Measurements from ENCODE around the gene CALHM3. TPM values are rescaled to one million over a fixed set of nuclear protein-coding genes. Genes with fewer than 3 reads are reported as not detected.
"Not testable (repeated sequence)": the region's sequence is repeated elsewhere in the genome, so short reads cannot be mapped to it uniquely, and the experiment has no call there.

The CALHM3 gene
- polyA plus RNA-seq, 6 donors from 2014 or later: not detected

GRCh38 chr10:103510791-103511752 is 32.0 kb upstream of the CALHM3 start:
- DNase-seq: no peak
- H3K4me3 Mint-ChIP-seq: no peak overlapping the region
- H3K36me3 Mint-ChIP-seq: no peaks in the 10 kb centered on the region
- peaks cover 4 to 27% (median 11%) of the 10 kb centered on the region in 3 donors for H3K27me3 Mint-ChIP-seq
- peaks cover 0 to 3% (median 0%) of the 10 kb centered on the region in 7 donors for H3K9me3 Mint-ChIP-seq
- H3K27ac Mint-ChIP-seq: no peak overlapping the region
- peaks cover 4 to 10% (median 5%) of the 10 kb centered on the region in 3 donors for H3K4me1 Mint-ChIP-seq
- no peak for ATAC-seq (ENCODE audit: low read depth in 2 of 2)

- Mint-ChIP-seq H3K27ac (no peak overlapping the region), H3K4me3 (no peak overlapping the region), H3K9me3 (no peaks in the 10 kb centered on the region), H3K27me3 (peaks cover 4 to 32% (median 11%) of the 10 kb centered on the region in 3 donors), H3K4me1 (peaks cover 0 to 3% (median 1%) of the 10 kb centered on the region in 3 donors), H3K36me3 (no peaks in the 10 kb centered on the region)
- no peak for ATAC-seq (ENCODE audit: low read depth in 2 of 2)
- no peak for DNase-seq
Observed at GRCh38 chr10:103510046-103510685, 31.1 kb upstream of the CALHM3 start.

- DNase-seq (no peak), ATAC-seq (ENCODE audit: low read depth in 2 of 2) (no peak)
- Mint-ChIP-seq H3K4me1 (no peaks in the 10 kb centered on the region), H3K4me3 (no peak overlapping the region), H3K27ac (peak overlapping the region in 1 of 6 donors; percentile 49), H3K9me3 (no peaks in the 10 kb centered on the region), H3K36me3 (no peaks in the 10 kb centered on the region), H3K27me3 (peaks cover 15 to 49% (median 31%) of the 10 kb centered on the region in 3 donors)
Observed at GRCh38 chr10:103507235-103508191, 28.5 kb upstream of the CALHM3 start.

- Mint-ChIP-seq H3K4me1 (no peaks in the 10 kb centered on the region), H3K4me3 (no peak overlapping the region), H3K36me3 (no peaks in the 10 kb centered on the region), H3K9me3 (no peaks in the 10 kb centered on the region), H3K27ac (no peak overlapping the region), H3K27me3 (peaks cover 20 to 46% (median 38%) of the 10 kb centered on the region in 3 donors)
- DNase-seq (no peak), ATAC-seq (ENCODE audit: low read depth in 2 of 2) (no peak)
Observed at GRCh38 chr10:103506061-103506460, 27.0 kb upstream of the CALHM3 start.

- Mint-ChIP-seq H3K9me3 (peaks cover 0 to 2% (median 0%) of the 10 kb centered on the region in 7 donors), H3K4me1 (no peaks in the 10 kb centered on the region), H3K27me3 (peaks cover 34 to 60% (median 56%) of the 10 kb centered on the region in 3 donors), H3K4me3 (no peak overlapping the region), H3K36me3 (no peaks in the 10 kb centered on the region), H3K27ac (no peak overlapping the region)
- ATAC-seq (ENCODE audit: low read depth in 2 of 2): no peak
- no peak for DNase-seq
Observed at GRCh38 chr10:103504181-103504783, 25.2 kb upstream of the CALHM3 start.

- not testable (repeated sequence) for H3K4me3 Mint-ChIP-seq; DNase-seq; H3K9me3 Mint-ChIP-seq; H3K27ac Mint-ChIP-seq; ATAC-seq (ENCODE audit: low read depth in 2 of 2); H3K36me3 Mint-ChIP-seq; H3K4me1 Mint-ChIP-seq
- peaks cover 38 to 61% (median 61%) of the 10 kb centered on the region in 3 donors for H3K27me3 Mint-ChIP-seq
Observed at GRCh38 chr10:103503777-103504176, 24.7 kb upstream of the CALHM3 start.

GRCh38 chr10:103502849-103503660 is 24.0 kb upstream of the CALHM3 start:
- peaks cover 42 to 66% (median 61%) of the 10 kb centered on the region in 3 donors for H3K27me3 Mint-ChIP-seq
- H3K4me1 Mint-ChIP-seq: no peaks in the 10 kb centered on the region
- DNase-seq (no peak), ATAC-seq (ENCODE audit: low read depth in 2 of 2) (no peak)
- H3K4me3 Mint-ChIP-seq: no peak overlapping the region
- H3K9me3 Mint-ChIP-seq: peaks cover 0 to 2% (median 0%) of the 10 kb centered on the region in 7 donors
- peak overlapping the region in 1 of 6 donors; percentile 56 for H3K27ac Mint-ChIP-seq
- H3K36me3 Mint-ChIP-seq: no peaks in the 10 kb centered on the region

GRCh38 chr10:103501186-103501585 is 22.1 kb upstream of the CALHM3 start:
- Mint-ChIP-seq H3K9me3 (peaks cover 0 to 2% (median 0%) of the 10 kb centered on the region in 7 donors), H3K36me3 (no peaks in the 10 kb centered on the region), H3K27ac (no peak overlapping the region), H3K4me3 (no peak overlapping the region), H3K27me3 (peaks cover 46 to 70% (median 59%) of the 10 kb centered on the region in 3 donors), H3K4me1 (no peaks in the 10 kb centered on the region)
- no peak for ATAC-seq (ENCODE audit: low read depth in 2 of 2)
- DNase-seq: no peak

- no peak for ATAC-seq (ENCODE audit: low read depth in 2 of 2)
- no peak overlapping the region for H3K4me3 Mint-ChIP-seq
- H3K4me1 Mint-ChIP-seq: no peaks in the 10 kb centered on the region
- no peaks in the 10 kb centered on the region for H3K36me3 Mint-ChIP-seq
- DNase-seq: no peak
- peaks cover 0 to 2% (median 0%) of the 10 kb centered on the region in 7 donors for H3K9me3 Mint-ChIP-seq
- peaks cover 54 to 73% (median 60%) of the 10 kb centered on the region in 3 donors for H3K27me3 Mint-ChIP-seq
- H3K27ac Mint-ChIP-seq: no peak overlapping the region
Observed at GRCh38 chr10:103500481-103500880, 21.4 kb upstream of the CALHM3 start.

- no peak overlapping the region for H3K4me3 Mint-ChIP-seq
- DNase-seq (no peak), ATAC-seq (ENCODE audit: low read depth in 2 of 2) (no peak)
- peaks cover 0 to 2% (median 0%) of the 10 kb centered on the region in 7 donors for H3K9me3 Mint-ChIP-seq
- H3K27ac Mint-ChIP-seq: no peak overlapping the region
- no peaks in the 10 kb centered on the region for H3K36me3 Mint-ChIP-seq
- peaks cover 58 to 79% (median 66%) of the 10 kb centered on the region in 3 donors for H3K27me3 Mint-ChIP-seq
- no peaks in the 10 kb centered on the region for H3K4me1 Mint-ChIP-seq
Observed at GRCh38 chr10:103499881-103500280, 20.8 kb upstream of the CALHM3 start.

- Mint-ChIP-seq H3K4me1 (peaks cover 0 to 4% (median 4%) of the 10 kb centered on the region in 3 donors), H3K27me3 (peaks cover 54 to 81% (median 68%) of the 10 kb centered on the region in 3 donors), H3K4me3 (no peak overlapping the region), H3K27ac (no peak overlapping the region), H3K9me3 (peaks cover 0 to 2% (median 0%) of the 10 kb centered on the region in 7 donors), H3K36me3 (no peaks in the 10 kb centered on the region)
- no peak for DNase-seq
- peak in 1 of 2 donors; percentile 21 for ATAC-seq (ENCODE audit: low read depth in 2 of 2)
Observed at GRCh38 chr10:103498936-103499638, 20.0 kb upstream of the CALHM3 start.
